Activated CD8-positive, alpha-beta T cell treated with anti-CD3 and anti-CD28 coated beads, Interleukin-2, amount 10 ng/mL, durations not matched to agents 7 days and 5 days (primary cell): ENCODE measurements around the gene CAPN3. TPM values are rescaled to one million over a fixed set of nuclear protein-coding genes. Genes with fewer than 3 reads are reported as not detected.

Experiments used
- ATAC-seq: fragments of 150-1000 bp; cut with Tn5 transposase; one replicate; pipeline ENCODE4 v1.10.0; 2021; ENCODE audit warnings: moderate library complexity
- CTCF ChIA-PET: fragments of 350-600 bp; sonication (Branson Sonifier 250); formaldehyde crosslinking; loops from one replicate; lab custom pipeline; 2021; ENCODE audit warnings: antibody characterized with exemption; lab: Charles Lee
- POLR2A ChIA-PET: fragments of 350-600 bp; sonication (Branson Sonifier 250); formaldehyde crosslinking; loops from one replicate; lab custom pipeline; 2021; ENCODE audit warnings: antibody characterized with exemption; lab: Charles Lee
- DNase-seq: peaks from one replicate; pipeline ENCODE4 v3.0.0-alpha.2; 2020
- H3K27ac Mint-ChIP-seq: one replicate; pipeline ENCODE4 v1.8.0; 2021; ENCODE audit warnings: mild to moderate bottlenecking, mixed read lengths
- H3K27me3 Mint-ChIP-seq: one replicate; pipeline ENCODE4 v1.8.0; 2021; ENCODE audit warnings: low read depth, mixed read lengths
- H3K36me3 Mint-ChIP-seq: one replicate; pipeline ENCODE4 v1.8.0; 2021; ENCODE audit warnings: low read depth, mixed read lengths
- H3K4me1 Mint-ChIP-seq: one replicate; pipeline ENCODE4 v1.8.0; 2021; ENCODE audit warnings: low read depth, mixed read lengths
- H3K4me3 Mint-ChIP-seq: one replicate; pipeline ENCODE4 v1.8.0; 2021; ENCODE audit warnings: mild to moderate bottlenecking, mixed read lengths
- H3K9me3 Mint-ChIP-seq: one replicate; pipeline ENCODE4 v1.8.0; 2022; ENCODE audit warnings: mixed read lengths; ENCODE audit not compliant: insufficient read depth
- total RNA-seq, 2 experiments: library from RNA; stranded (reverse); gene quantifications; one replicate each; pipeline ENCODE4 v1.2.3, GENCODE V29; 2021

CAPN3 gene
- total RNA-seq, 2 experiments from 2014 or later = 2.5 to 2.9 TPM

GRCh38 chr15:42373936-42374335, 14.6 kb downstream of the CAPN3 start:
- H3K4me3 Mint-ChIP-seq = no peak overlapping the region
- CTCF ChIA-PET = no interaction called here

GRCh38 chr15:42374810-42375209, 15.5 kb downstream of the CAPN3 start:
- Mint-ChIP-seq H3K27ac (no peak overlapping the region), H3K36me3 (no peaks in the 10 kb centered on the region), H3K4me3 (no peak overlapping the region), H3K9me3 (peaks cover 4% of the 10 kb centered on the region), H3K27me3 (no peaks in the 10 kb centered on the region), H3K4me1 (no peaks in the 10 kb centered on the region)
- ChIA-PET POLR2A (no interaction called here), CTCF (no interaction called here)
- DNase-seq (no peak), ATAC-seq (no peak)

More at GRCh38 chr15:42373936-42374335, 14.6 kb downstream of the CAPN3 start:
- no peak for ATAC-seq
- Mint-ChIP-seq H3K9me3 (peaks cover 4% of the 10 kb centered on the region), H3K27me3 (no peaks in the 10 kb centered on the region), H3K27ac (no peak overlapping the region), H3K4me1 (no peaks in the 10 kb centered on the region), H3K36me3 (no peaks in the 10 kb centered on the region)
- POLR2A ChIA-PET = no interaction called here
- no peak for DNase-seq

GRCh38 chr15:42375252-42375651, 16.0 kb downstream of the CAPN3 start:
- Mint-ChIP-seq H3K4me1 (no peaks in the 10 kb centered on the region), H3K27me3 (no peaks in the 10 kb centered on the region), H3K27ac (no peak overlapping the region), H3K4me3 (no peak overlapping the region), H3K36me3 (no peaks in the 10 kb centered on the region), H3K9me3 (peaks cover 4% of the 10 kb centered on the region)
- no peak for DNase-seq
- ATAC-seq = no peak
- ChIA-PET POLR2A (no interaction called here), CTCF (no interaction called here)

- no peak overlapping the region for H3K27ac Mint-ChIP-seq
- no peak for ATAC-seq
- peaks cover 4% of the 10 kb centered on the region for H3K9me3 Mint-ChIP-seq
- ChIA-PET POLR2A (no interaction called here), CTCF (interaction anchor here (1.7 kb wide), 1 partner anchor 9 kb away, joined by 9 read pairs; no protein-coding TSS in a partner anchor)
- H3K36me3 Mint-ChIP-seq = no peaks in the 10 kb centered on the region
- no peaks in the 10 kb centered on the region for H3K4me1 Mint-ChIP-seq
- DNase-seq = no peak
- no peak overlapping the region for H3K4me3 Mint-ChIP-seq
- H3K27me3 Mint-ChIP-seq = no peaks in the 10 kb centered on the region
Observed at GRCh38 chr15:42375941-42376340, 16.6 kb downstream of the CAPN3 start.

- POLR2A ChIA-PET = no interaction called here
- H3K9me3 Mint-ChIP-seq = peaks cover 4% of the 10 kb centered on the region
- no peaks in the 10 kb centered on the region for H3K27me3 Mint-ChIP-seq
- no peak for DNase-seq
- no peaks in the 10 kb centered on the region for H3K36me3 Mint-ChIP-seq
- no peak overlapping the region for H3K4me3 Mint-ChIP-seq
- CTCF ChIA-PET = no interaction called here
- H3K4me1 Mint-ChIP-seq = no peaks in the 10 kb centered on the region
- no peak overlapping the region for H3K27ac Mint-ChIP-seq
- no peak for ATAC-seq
Observed at GRCh38 chr15:42378011-42378410, 18.7 kb downstream of the CAPN3 start.

- ATAC-seq (no peak), DNase-seq (no peak)
- H3K27me3 Mint-ChIP-seq = no peaks in the 10 kb centered on the region
- ChIA-PET POLR2A (no interaction called here), CTCF (interaction anchor here (0.9 to 1.9 kb wide), 18 partner anchors 8 to 412 kb away, joined by 3 to 9 read pairs (median 4); partner anchors contain the start of genes EHD4 and VPS39)
- H3K27ac Mint-ChIP-seq = no peak overlapping the region
- no peak overlapping the region for H3K4me3 Mint-ChIP-seq
- no peaks in the 10 kb centered on the region for H3K4me1 Mint-ChIP-seq
- no peaks in the 10 kb centered on the region for H3K36me3 Mint-ChIP-seq
- no peaks in the 10 kb centered on the region for H3K9me3 Mint-ChIP-seq
Observed at GRCh38 chr15:42384597-42384996, 25.3 kb downstream of the CAPN3 start.

- CTCF ChIA-PET = interaction anchor here (0.6 to 1.9 kb wide), 26 partner anchors 9 to 413 kb away, joined by 3 to 9 read pairs (median 3); partner anchors contain the start of genes EHD4, GANC, TMEM87A and VPS39
- POLR2A ChIA-PET = interaction anchor here (0.5 kb wide), 1 partner anchor 113 kb away, joined by 4 read pairs; no protein-coding TSS in a partner anchor
- no peak overlapping the region for H3K4me3 Mint-ChIP-seq
- no peaks in the 10 kb centered on the region for H3K9me3 Mint-ChIP-seq
- DNase-seq (peak; percentile 54), ATAC-seq (peak; percentile 72)
- H3K27ac Mint-ChIP-seq = no peak overlapping the region
- no peaks in the 10 kb centered on the region for H3K36me3 Mint-ChIP-seq
- no peaks in the 10 kb centered on the region for H3K27me3 Mint-ChIP-seq
- no peaks in the 10 kb centered on the region for H3K4me1 Mint-ChIP-seq
Observed at GRCh38 chr15:42385206-42385979, 26.1 kb downstream of the CAPN3 start.

- ChIA-PET CTCF (interaction anchor here (0.7 to 1.9 kb wide), 12 partner anchors 10 to 302 kb away, joined by 3 to 9 read pairs (median 4); partner anchors contain the start of genes GANC and TMEM87A), POLR2A (no interaction called here)
- no peaks in the 10 kb centered on the region for H3K9me3 Mint-ChIP-seq
- H3K36me3 Mint-ChIP-seq = no peaks in the 10 kb centered on the region
- no peak overlapping the region for H3K4me3 Mint-ChIP-seq
- no peaks in the 10 kb centered on the region for H3K4me1 Mint-ChIP-seq
- no peak overlapping the region for H3K27ac Mint-ChIP-seq
- no peaks in the 10 kb centered on the region for H3K27me3 Mint-ChIP-seq
- no peak for DNase-seq
- no peak for ATAC-seq
Observed at GRCh38 chr15:42385980-42386700, 26.8 kb downstream of the CAPN3 start.

GRCh38 chr15:42387603-42388002, 28.3 kb downstream of the CAPN3 start:
- POLR2A ChIA-PET = no interaction called here
- Mint-ChIP-seq H3K4me3 (no peak overlapping the region), H3K4me1 (no peaks in the 10 kb centered on the region), H3K9me3 (no peaks in the 10 kb centered on the region), H3K36me3 (no peaks in the 10 kb centered on the region), H3K27me3 (no peaks in the 10 kb centered on the region), H3K27ac (no peak overlapping the region)
- CTCF ChIA-PET = no interaction called here
- no peak for ATAC-seq
- DNase-seq = no peak

GRCh38 chr15:42392309-42393024, 33.2 kb downstream of the CAPN3 start:
- Mint-ChIP-seq H3K27me3 (no peaks in the 10 kb centered on the region), H3K27ac (no peak overlapping the region), H3K36me3 (no peaks in the 10 kb centered on the region), H3K4me3 (no peak overlapping the region), H3K9me3 (no peaks in the 10 kb centered on the region), H3K4me1 (no peaks in the 10 kb centered on the region)
- POLR2A ChIA-PET = no interaction called here
- ATAC-seq (no peak), DNase-seq (no peak)
- CTCF ChIA-PET = no interaction called here

- H3K27me3 Mint-ChIP-seq = no peaks in the 10 kb centered on the region
- H3K4me3 Mint-ChIP-seq = no peak overlapping the region
- H3K27ac Mint-ChIP-seq = no peak overlapping the region
- ChIA-PET CTCF (no interaction called here), POLR2A (no interaction called here)
- H3K9me3 Mint-ChIP-seq = no peaks in the 10 kb centered on the region
- no peaks in the 10 kb centered on the region for H3K36me3 Mint-ChIP-seq
- DNase-seq (no peak), ATAC-seq (no peak)
- H3K4me1 Mint-ChIP-seq = no peaks in the 10 kb centered on the region
Observed at GRCh38 chr15:42394106-42394505, 34.8 kb downstream of the CAPN3 start.
